HG03558 (cell line): Measurements from ENCODE around the gene RGS13.

ENCODE experiments used
- ATAC-seq: cut with Tn5 transposase; IDR thresholded peaks from one replicate; pipeline ENCODE4 v1.9.1; 2021; ENCODE audit warnings: moderate number of reproducible peaks; ENCODE audit not compliant: unreplicated experiment; ENCODE audit errors: extremely low read depth

RGS13 gene

DNA sequence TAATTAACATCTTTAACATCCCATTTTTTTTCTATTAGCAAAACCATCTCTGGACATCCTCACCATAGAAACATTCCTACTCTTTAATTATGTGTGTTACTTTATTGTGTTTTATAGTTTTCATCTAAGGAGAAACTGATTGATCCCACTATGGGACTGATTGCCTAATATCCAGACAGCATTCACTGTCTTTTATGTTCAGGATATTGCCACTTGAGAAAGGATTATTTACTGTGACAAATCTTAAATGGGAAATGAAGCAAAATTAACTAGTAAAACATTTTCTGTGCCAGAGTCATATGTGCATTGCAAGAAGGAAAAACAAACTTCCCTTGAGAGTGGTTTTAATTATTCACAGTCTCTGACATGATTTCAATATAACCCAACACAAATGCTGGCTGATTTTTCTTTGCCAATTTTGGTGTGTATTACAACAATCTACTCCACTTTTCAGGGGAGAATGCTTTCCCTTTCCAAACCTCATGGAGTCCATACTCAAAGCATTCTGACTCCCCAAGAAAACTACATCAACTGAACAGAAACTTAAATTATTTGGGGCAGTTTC, 15.8 kb upstream of the RGS13 start:
- ATAC-seq = no peak

DNA sequence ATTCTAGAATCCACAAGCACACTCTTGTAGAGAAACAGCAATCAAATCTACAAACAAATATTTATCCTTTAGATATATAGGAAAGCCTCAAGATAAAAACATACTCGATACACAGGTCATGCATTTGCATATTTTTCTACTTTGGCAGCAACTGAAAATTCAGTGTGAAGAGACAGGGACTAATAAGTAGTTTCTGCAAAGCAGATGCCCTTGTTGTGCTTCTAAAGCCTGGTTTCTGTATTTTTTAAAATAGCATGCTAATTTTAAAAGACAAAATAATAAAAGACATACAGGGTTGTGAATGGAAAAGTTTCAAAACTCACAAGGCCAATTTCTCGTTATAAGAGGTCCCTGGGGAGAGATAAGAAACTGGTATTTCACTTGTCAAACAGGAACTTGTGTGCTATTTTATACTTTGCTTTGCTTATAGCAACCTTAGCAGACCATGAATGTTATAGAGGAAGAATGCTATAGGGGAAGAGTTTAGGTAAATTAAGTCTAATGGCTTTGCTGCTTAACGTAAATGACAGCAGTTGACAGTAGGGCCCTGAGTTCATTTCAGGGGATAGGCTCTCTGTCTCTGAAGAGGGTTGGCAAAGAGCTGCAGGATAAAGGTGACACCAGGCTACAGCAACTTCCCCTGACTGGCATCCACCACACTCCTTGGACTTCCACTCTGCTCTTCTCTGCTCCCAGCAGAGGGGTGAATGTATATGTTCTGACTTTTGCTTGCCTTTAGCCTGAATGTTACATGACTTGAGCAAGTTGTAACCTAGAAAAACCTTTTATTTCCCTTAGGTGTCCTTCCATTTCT, 9.4 kb upstream of the RGS13 start:
- ATAC-seq = peak; percentile 93

DNA sequence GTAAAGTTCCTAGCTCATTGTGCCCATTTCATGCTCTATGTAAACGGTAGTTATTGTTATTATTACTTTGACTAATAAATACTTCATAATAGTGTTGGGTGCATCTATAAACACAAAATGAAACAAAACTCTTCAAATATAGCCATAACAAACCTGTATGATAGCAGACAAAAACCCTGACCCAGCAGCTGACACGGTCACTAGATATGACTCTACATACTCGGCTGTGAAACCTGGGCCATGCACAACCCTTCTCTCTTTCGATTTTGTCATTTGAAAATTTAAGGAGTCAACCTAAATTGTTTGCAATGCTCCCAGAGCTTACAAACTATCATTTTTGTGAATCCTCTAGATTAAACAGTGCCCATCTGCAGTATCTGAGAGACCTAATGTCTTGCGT, 8.0 kb upstream of the RGS13 start:
- ATAC-seq = no peak

DNA sequence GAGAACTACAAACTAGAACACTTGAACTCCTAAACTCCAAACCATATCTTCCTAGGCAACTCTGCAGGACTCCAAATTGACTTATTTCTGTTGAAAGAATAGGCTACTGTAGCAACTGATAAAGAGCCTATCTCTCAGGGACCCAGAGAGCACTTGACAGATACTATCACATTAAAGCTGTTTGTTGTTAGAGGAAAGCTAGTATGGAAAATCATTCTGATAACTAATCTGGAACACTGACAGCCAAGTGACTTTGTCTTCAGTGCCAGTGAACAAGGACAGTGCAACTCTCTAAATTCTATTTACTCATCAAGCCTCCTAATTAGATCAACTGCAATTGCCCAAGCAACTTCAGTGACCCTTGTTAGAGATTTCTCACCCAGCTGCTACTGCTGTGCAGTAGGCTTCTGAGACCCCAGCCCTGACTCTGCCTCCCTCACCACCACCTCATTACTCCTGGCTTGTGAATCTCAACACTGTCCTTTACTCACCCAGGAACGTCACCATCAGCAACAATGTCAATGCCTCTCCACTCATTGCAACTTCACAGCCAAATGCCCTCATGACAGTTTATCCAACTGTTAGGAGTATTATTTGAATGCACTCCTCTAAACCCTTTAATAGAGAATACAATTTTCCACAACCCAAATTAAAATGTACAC, 7.4 kb upstream of the RGS13 start:
- ATAC-seq = no peak

DNA sequence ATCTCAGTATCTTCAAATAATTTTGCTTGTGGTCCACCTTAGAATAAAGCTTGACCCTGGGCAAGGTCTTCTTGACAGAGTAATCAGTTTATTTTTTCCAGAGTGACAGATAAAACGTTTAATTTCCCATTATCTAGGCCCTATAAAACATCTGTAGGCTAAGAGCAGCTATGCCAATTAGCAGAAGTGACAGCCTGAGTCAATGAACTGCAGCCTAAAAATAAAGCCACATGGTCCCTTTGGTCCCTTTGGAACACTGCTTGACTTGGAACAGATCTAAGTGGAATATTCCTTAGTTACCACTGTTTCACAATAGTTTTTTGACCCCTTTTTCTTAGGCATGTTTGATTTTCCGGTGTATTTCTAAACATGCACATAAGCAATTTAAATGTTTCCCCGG, 6.3 kb upstream of the RGS13 start:
- ATAC-seq = no peak

DNA sequence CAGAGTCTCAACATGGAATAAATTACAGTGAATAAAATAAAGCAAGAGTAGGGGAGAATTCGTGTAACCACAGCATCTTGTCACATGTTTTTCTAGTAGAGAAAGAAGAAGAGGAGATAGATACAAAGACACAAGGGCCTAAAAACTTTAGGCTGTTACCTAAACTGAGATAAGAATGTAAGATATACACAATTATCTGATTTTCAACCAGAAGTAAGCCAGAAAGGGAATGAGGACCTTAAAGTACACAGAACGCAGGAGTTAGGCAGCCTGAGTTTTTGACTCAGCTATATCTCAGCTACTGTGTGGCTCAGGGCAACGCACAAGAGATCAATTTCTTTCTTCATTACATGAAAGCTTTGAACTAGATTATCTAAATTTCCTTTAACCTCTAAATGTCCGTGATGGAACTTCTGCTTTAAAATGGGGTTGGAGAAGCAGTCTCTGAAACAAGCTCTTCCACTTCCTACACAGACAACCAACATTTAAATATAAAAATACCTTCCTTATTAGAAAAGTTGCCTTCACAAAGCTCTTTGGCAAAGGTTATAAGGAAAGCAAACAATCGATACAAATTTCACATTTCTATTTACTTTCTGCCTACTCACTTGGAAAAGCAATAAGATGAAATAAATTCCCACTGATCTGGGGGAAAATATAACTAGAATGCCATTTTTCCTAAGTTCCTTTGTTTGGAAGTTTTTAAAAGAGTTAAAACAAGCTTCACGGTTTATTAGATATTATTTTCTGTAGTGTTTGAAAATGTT, 5.2 kb upstream of the RGS13 start:
- no peak for ATAC-seq

DNA sequence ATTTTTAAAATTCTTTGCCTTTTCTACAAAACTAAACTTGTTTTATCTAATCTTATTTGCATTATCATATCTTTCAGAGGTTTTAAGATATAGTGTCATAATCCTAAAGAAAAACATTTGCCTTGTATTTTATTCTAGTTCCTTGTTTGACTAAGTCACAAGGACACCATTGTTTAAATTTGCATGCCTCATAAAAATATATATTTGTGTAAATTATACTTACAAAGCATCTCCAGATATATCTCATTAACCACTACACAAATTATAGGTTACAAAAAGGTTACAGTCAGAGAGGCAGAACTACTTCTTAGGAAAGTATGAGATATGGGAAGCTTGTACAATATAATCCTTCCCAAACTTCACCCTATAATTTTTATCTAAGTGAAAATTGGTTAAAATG, 4.2 kb upstream of the RGS13 start:
- ATAC-seq = no peak

DNA sequence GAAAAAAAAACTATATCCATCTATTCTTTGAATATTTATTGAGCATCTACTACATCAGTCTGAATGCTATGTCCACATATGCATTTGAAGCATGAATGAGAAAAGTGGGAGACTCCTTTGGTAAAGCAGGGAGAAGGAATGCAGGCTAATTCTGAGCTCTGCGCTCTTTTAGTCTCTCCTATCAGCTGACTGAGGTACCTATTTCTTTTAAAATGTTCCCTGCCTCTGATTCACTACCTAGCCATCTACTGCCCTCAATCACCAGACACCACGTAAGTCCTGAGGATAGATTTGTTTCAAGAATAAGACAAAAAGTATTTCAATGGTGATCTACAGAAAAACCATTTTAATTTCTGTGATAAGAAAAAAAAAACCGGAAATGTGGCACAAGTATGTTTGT, 3.8 kb upstream of the RGS13 start:
- no peak for ATAC-seq

DNA sequence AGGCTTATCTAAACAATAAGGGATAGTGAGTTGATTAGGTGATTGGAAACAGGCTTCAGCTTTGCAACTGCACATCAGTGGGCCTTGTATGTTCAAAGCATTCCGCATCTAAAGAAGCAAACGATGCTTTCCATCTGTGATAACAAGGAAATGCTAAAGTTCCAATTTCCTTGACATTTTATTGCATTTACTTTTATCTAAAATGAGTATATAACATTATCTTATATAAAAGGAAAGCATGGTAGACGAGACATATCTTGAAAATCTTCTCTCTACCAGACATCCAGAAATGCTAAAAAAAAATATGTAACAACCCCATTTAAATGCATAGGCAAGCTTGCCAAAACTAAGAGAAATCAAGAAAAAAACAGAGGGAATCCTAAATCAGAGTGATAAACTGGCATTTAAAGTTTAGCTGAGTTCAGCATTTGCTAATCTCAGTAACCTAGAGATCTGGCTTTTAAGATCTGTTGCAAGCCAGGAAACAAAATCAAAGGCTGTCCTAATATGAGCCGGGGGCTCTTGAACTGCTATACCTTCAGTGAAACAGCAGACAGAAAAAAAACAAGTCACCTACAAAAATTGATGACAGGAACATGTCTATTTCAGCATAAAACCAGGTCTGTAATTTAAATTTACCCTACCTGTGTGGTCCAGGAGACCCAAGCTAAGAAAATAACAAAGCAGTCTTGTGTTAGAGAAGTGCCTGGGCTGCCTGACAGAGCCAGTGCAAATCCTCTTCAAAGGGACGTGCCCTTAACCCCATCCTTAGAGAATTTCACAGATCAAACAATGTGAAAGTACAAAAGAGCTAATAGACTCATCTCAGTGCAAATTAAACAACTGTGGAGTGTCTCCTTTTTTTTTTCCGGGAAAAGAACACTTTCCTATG, 3.1 kb upstream of the RGS13 start:
- ATAC-seq = no peak

DNA sequence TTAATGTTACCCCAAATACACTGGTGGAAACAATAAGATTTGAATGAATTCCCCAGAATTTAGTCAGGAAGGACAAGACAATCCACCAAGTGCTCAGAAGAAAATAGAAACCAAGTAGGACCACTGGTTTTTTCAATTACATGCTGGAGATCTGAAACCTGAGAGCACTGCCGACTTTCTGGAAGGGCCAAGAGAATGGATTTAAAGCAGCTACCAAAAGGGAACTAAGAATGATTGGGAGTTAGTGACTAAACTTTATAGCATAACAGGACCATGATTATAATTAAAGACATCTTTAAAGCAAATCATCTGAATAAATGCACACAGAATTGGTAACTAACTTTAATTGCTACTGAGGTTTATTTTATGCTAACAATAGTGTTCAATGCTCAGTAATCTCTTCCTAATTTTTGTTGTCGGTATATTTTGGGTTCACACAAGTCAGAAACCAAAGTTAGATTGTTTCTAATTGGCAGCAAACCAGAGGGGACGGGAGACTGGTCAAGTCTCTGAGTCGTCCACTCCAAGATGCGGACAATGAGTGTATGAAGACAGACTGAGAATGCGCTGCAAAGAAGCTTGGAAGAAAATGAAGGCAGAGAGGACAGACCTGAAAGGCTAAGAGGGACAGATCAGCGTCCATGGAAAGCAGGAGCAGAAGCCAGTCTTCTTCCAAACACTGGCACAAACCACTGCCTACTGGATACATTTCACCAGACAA, 2.3 kb upstream of the RGS13 start:
- no peak for ATAC-seq

DNA sequence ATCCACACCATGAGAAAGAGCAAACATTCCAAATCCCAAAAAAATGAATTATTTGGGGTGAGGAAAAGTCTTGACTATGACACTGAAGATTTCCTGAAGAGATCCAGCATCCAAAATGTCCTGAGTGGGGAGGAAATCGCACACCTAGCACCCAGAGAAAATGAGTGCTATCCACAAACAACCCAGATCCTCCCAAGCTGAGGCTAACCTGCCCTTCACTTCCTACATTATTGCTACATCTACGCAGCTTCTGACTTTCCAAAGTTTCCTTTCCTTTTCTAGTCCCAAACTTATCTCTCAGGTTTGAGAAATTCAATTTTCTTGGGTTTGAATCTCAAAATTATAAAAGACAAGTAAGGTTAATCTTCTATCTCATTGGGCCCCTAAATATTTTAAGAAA, 906 bp upstream of the RGS13 start:
- no peak for ATAC-seq

DNA sequence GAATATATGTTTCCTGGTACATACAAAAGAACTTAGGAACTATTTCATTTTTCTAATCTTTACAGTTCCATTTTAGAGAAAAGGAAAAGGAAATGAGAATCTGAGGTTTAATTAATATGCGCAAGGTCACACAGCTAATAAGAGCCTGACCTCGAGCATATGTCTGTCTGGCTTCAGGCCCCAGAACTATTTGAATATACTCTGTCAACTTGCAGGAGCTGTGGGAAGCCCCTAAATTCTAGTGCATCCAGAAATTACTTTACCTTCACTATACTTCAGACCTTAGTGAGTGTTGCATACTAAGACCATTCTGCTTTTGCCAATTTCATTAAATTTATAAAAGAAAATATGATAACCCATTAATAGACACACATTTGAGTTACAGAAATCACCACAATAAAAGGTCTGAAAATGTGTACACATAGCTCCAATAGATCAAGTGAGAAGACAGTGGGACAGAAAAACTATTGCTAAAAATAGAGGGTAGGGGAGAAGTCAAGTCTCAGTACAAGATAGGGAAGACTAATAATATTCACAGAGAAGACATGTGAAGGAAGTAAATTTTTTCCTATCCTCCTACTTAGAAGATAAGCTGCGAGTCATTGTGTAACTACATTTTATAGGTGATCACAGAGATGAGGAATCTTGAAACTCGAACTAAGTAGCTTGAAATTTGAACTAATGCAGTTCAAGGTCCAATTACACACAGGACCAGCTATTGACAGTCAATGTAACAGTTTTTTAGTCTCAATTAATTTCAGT, 3.8 kb downstream of the RGS13 start:
- peak; percentile 95 for ATAC-seq

DNA sequence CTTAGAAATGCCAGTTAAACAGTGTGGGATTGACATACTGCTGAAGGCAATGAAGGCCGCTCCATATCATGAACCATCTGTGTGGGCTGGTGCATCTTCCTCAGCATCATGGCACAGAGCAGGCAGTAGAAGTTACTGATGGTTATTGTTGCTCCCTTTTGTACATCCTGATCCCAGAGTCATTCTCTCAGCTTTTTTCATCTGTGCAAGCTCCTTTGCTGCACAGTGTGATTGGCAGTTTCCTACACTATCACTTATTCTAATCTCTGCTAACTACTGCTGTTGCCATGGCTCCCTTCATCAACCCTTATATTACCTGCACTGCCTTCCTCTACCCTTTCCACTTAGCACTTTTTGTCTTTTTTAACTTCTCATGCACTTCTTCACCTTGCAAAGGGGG, 16.2 kb downstream of the RGS13 start:
- ATAC-seq = no peak

DNA sequence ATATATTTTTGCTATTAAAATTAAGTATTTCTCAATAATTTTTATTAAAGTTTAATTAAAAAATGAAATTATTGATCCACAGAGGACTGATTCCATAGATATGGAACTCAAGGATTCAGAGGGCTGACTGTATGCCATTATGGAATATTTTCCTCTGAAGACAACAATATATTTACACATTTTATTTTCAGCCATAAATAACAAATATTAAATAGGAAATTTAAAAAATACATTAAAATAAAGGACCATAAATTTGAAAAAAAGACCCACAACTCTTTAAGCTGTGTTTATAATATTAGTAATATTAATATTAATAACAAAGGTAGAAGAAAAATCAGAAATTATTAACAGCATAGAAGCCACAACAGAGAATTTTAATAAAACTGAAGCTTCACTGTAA, 18.2 kb downstream of the RGS13 start:
- no peak for ATAC-seq

DNA sequence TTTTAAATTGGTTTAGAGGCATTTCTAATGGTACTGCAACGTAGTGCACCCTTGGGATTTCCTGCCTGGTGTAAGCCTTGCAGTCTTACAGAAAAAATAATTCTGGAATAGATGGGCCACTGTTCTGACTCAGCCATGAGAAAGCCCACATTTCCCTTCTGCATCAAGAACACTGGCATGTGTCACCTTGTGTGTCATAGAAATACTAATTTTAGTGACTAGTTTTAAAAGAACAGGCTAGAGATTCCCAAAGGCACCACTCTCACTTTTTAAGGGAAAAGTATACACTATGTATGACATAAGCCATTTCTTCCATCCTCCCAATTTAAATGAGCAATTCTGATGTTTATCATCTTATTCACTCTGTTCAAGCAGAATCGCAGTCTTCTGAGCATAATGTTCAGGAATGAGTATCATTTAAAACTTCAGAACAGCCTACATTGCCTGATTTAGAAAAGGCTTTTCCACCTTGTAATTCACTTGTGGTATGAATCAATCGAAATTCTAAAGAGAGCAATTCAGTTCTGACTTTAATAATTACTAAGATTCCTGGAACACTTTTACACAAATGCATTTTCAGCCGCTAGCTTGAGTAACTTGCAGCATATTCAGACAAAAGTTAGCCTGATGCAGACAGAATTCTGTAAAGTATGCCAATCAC, 18.8 kb downstream of the RGS13 start:
- no peak for ATAC-seq

DNA sequence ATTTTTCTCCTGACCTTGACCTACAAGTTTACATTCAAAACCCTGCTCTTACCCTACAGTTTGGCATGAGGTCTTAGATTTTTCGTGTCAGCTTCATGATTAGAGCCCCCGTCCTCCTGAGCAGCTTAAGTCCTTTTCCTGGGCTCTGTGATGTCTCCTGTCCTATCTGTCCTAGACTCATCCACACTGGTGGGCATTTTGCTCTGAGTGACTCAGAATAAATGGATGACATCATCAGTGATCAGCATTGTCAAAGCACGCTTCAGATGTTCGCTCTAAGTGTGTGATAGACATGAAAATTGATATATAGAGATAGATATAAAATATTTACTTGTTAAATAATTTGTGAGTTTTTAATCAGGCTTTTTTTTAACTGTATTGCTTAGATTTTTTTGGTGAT, 21.8 kb downstream of the RGS13 start:
- no peak for ATAC-seq

DNA sequence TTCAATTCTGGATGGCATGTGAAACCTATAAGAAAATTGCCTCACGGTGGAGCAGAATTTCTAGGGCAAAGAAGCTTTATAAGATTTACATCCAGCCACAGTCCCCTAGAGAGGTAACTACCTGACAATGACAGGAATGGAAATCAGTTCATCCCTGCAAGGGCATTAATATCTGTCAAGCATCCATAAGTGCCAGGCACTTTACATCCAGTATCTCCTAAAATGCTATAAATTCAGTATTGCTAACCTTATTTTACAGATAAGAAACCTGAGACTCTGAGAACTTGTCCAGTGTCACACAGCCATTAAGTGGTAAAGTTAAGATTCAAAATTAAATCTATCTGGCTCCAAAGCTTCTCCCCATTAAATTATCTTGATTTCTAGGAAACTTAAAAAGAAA, 22.3 kb downstream of the RGS13 start:
- ATAC-seq = no peak

DNA sequence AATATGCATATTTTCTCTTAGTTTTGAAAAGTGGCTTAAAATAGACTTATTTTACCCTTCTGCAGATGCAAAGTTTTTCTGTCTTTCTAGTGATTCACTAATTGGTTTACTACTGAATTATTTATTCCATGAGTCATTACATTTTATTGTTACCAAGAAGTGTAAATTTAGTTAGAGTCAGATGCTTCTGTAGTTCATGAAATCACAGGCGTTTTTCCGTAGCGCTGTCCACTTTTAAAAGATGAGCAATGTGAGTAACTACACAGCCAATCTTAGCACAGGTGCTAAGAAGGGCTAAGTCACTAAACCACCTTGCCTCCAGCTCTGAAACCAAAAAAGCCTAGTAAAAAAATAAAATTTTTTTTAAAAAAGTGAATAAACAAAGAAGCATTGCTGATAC, 24.7 kb downstream of the RGS13 start:
- no peak for ATAC-seq
